ENCODE results near the gene TBXAS1. TPM values are rescaled to one million over a fixed set of nuclear protein-coding genes. Genes with fewer than 3 reads are reported as not detected.
"Not testable (repeated sequence)": the region's sequence is repeated elsewhere in the genome, so short reads cannot be mapped to it uniquely, and the experiment has no call there.

The TBXAS1 gene
- total RNA-seq, 4 donors from 2014 or later, result 0.41 to 5.2 (median 3.3) TPM

DNA sequence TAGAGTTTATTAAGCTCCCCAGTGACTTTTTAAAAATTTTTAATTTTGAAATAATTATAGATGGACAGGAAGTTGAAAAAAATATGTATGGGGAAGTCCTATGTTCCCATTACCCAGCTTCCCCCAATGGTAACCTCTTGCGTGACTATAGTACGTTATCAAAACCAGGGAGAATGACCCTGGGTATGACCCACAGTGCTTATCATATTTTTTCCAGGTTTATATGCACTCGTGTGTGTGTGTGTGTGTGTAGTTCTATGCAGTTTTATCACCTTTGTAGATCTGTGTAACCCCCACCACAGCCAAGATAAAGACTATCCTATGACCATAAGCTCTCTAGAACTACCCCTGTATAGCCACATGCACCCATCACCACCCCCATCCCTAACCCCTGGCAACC lies 72.8 kb downstream of the TBXAS1 start:
- H3K27ac ChIP-seq, result no peak overlapping the region
- no peak for ATAC-seq

GRCh38 chr7:139902436-139903102 lies 73.5 kb downstream of the TBXAS1 start:
- in situ Hi-C loops (cut with MboI; ENCODE audit: low sequenced_read_pairs in 4 of 4), result no loop called here
- Histone ChIP-seq H3K9me3 (no peaks in the 10 kb centered on the region), H3K4me1 (no peaks in the 10 kb centered on the region), H3K4me3 (no peak overlapping the region), H3K27ac (no peak overlapping the region), H3K36me3 (no peaks in the 10 kb centered on the region), H3K27me3 (no peaks in the 10 kb centered on the region)
- intact Hi-C loops (cut with DNase I; ENCODE audit: low total_unique reads), result no loop called here
- DNase-seq (no peak), ATAC-seq (no peak)
- TF ChIP-seq, protein P1, sequence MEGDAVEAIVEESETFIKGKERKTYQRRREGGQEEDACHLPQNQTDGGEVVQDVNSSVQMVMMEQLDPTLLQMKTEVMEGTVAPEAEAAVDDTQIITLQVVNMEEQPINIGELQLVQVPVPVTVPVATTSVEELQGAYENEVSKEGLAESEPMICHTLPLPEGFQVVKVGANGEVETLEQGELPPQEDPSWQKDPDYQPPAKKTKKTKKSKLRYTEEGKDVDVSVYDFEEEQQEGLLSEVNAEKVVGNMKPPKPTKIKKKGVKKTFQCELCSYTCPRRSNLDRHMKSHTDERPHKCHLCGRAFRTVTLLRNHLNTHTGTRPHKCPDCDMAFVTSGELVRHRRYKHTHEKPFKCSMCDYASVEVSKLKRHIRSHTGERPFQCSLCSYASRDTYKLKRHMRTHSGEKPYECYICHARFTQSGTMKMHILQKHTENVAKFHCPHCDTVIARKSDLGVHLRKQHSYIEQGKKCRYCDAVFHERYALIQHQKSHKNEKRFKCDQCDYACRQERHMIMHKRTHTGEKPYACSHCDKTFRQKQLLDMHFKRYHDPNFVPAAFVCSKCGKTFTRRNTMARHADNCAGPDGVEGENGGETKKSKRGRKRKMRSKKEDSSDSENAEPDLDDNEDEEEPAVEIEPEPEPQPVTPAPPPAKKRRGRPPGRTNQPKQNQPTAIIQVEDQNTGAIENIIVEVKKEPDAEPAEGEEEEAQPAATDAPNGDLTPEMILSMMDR (IDR thresholded peaks at IDR 0.05 in 4 of 5, conservative IDR thresholded peaks at IDR 0.05 in 1 of 5), result no peak
- no peak for TF ChIP-seq POLR2A (IDR thresholded peaks at IDR 0.05)

More for the DNA sequence above, 72.8 kb downstream of the TBXAS1 start:
- Histone ChIP-seq H3K36me3 (no peaks in the 10 kb centered on the region), H3K9me3 (no peaks in the 10 kb centered on the region), H3K4me1 (no peaks in the 10 kb centered on the region), H3K4me3 (no peak overlapping the region), H3K27me3 (no peaks in the 10 kb centered on the region)
- in situ Hi-C loops (cut with MboI; ENCODE audit: low sequenced_read_pairs in 4 of 4) (no loop called here), intact Hi-C loops (cut with DNase I; ENCODE audit: low total_unique reads) (no loop called here)
- TF ChIP-seq POLR2A (IDR thresholded peaks at IDR 0.05), result no peak
- TF ChIP-seq, protein P1 (IDR thresholded peaks at IDR 0.05 in 4 of 5, conservative IDR thresholded peaks at IDR 0.05 in 1 of 5), result no peak
- DNase-seq, result no peak

DNA sequence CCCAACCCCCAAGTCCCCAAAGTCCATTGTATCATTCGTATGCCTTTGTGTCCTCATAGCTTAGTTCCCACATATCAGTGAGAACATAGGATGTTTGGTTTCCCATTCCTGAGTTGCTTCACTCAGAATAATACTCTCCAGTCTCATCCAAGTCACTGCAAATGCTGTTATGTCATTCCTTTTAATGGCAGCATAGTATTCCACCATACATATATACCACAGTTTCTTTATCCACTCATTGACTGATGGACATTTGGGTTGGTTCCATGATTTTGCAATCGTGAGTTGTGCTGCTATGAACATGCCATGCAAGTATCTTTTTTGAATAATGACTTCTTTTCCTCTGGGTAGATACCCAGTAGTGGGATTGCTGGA lies 74.0 kb downstream of the TBXAS1 start:
- H3K27me3 ChIP-seq; H3K27ac ChIP-seq; in situ Hi-C loops (cut with MboI; ENCODE audit: low sequenced_read_pairs in 4 of 4); ATAC-seq; DNase-seq; intact Hi-C loops (cut with DNase I; ENCODE audit: low total_unique reads); H3K9me3 ChIP-seq; H3K36me3 ChIP-seq; H3K4me3 ChIP-seq; H3K4me1 ChIP-seq: not testable (repeated sequence)

DNA sequence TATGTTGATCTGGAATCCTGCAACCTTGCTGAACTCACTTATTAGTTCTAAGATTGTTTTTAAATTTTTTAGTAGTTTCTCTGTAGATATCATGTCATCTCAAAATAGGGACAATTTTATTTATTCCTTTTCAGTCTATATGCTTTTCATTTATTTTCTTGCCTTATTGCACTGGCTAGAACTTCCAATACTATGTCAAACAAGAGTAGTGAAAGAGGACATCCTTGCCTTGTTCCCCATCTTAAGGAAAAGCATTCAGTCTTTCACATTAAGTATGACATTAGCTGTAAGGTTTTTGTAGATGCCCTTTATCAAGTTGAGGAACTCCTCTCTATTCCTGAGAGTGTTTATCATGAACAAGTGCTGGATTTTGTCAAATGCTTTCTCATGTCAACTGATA lies 77.8 kb downstream of the TBXAS1 start:
- peaks cover 0 to 5% of the 10 kb centered on the region in 2 donors for H3K4me1 ChIP-seq
- in situ Hi-C loops (cut with MboI; ENCODE audit: low sequenced_read_pairs in 4 of 4), result no loop called here
- DNase-seq, result no peak
- TF ChIP-seq POLR2A (IDR thresholded peaks at IDR 0.05), result no peak
- TF ChIP-seq, protein P1 (IDR thresholded peaks at IDR 0.05 in 4 of 5, conservative IDR thresholded peaks at IDR 0.05 in 1 of 5), result no peak
- ATAC-seq, result no peak
- H3K27me3 ChIP-seq, result no peaks in the 10 kb centered on the region
- H3K4me3 ChIP-seq, result no peak overlapping the region
- no peak overlapping the region for H3K27ac ChIP-seq
- no peaks in the 10 kb centered on the region for H3K36me3 ChIP-seq
- H3K9me3 ChIP-seq, result no peaks in the 10 kb centered on the region
- intact Hi-C loops (cut with DNase I; ENCODE audit: low total_unique reads), result no loop called here

- H3K27ac ChIP-seq, result no peak overlapping the region
- DNase-seq, result no peak
- no peaks in the 10 kb centered on the region for H3K9me3 ChIP-seq
- TF ChIP-seq, protein P1 (IDR thresholded peaks at IDR 0.05 in 4 of 5, conservative IDR thresholded peaks at IDR 0.05 in 1 of 5), result no peak
- TF ChIP-seq POLR2A (IDR thresholded peaks at IDR 0.05), result no peak
- no peak overlapping the region for H3K4me3 ChIP-seq
- no peaks in the 10 kb centered on the region for H3K27me3 ChIP-seq
- no peaks in the 10 kb centered on the region for H3K36me3 ChIP-seq
- in situ Hi-C loops (cut with MboI; ENCODE audit: low sequenced_read_pairs in 4 of 4), result no loop called here
- intact Hi-C loops (cut with DNase I; ENCODE audit: low total_unique reads), result no loop called here
- peaks cover 0 to 5% of the 10 kb centered on the region in 2 donors for H3K4me1 ChIP-seq
- no peak for ATAC-seq
These were observed 79.7 kb downstream of the TBXAS1 start for GRCh38 chr7:139908792-139909191.

Data from gastrocnemius medialis (tissue), 4 donors.